Kidney (tissue), 14 donors: ENCODE data around the gene DNAJC28. TPM values are rescaled to one million over a fixed set of nuclear protein-coding genes. Genes with fewer than 3 reads are reported as not detected.

Experiments used
- DNase-seq, 5 donors: peaks; one replicate each; pipeline ENCODE4 v3.0.0-alpha.2; 2013 to 2020
- FAIRE-seq: peaks from 2 replicates; lab custom pipeline; 2012; peaks lifted over from hg19 to GRCh38; lab: Jason Lieb, UNC
- H3K27ac ChIP-seq, 2 donors: one replicate each; pipeline ENCODE4 v1.7.0; 2013; ENCODE audit warnings: low read depth in 2 of 2, low read length in 2 of 2, inconsistent platforms in 1 of 2
- H3K27me3 ChIP-seq: one replicate; pipeline ENCODE4 v1.7.1; 2013; ENCODE audit warnings: low read length, inconsistent platforms; ENCODE audit not compliant: control insufficient read depth, insufficient read depth
- H3K36me3 ChIP-seq, 3 donors: one replicate each; pipeline versions ENCODE4 v1.7.0 to v1.7.1; 2013; ENCODE audit warnings: low read length in 3 of 3, control low read depth in 1 of 3, inconsistent platforms in 1 of 3; ENCODE audit not compliant: insufficient read depth in 3 of 3, control insufficient read depth in 2 of 3
- H3K4me1 ChIP-seq, 3 donors: one replicate each; pipeline versions ENCODE4 v1.7.0 to v1.7.1; 2013; ENCODE audit warnings: low read length in 3 of 3, inconsistent platforms in 1 of 3, low read depth in 1 of 3; ENCODE audit not compliant: control insufficient read depth in 2 of 3, insufficient read depth in 2 of 3
- H3K4me3 ChIP-seq, 3 donors: one replicate each; pipeline versions ENCODE4 v1.7.0 to v1.8.1; 2013; ENCODE audit warnings: low read length in 3 of 3, control low read depth in 1 of 3, inconsistent platforms in 1 of 3
- H3K9ac ChIP-seq, 3 donors: one replicate each; pipeline versions ENCODE4 v1.7.0 to v1.7.1; 2013; ENCODE audit warnings: low read length in 3 of 3, control low read depth in 1 of 3, inconsistent platforms in 1 of 3
- H3K9me3 ChIP-seq, 3 donors: one replicate each; pipeline versions ENCODE4 v1.7.0 to v1.7.1; 2013; ENCODE audit warnings: low read length in 3 of 3, control low read depth in 1 of 3, inconsistent platforms in 1 of 3; ENCODE audit not compliant: control insufficient read depth in 2 of 3, insufficient read depth in 1 of 3
- intact Hi-C: fragments of 100-400 bp; cut with DNase I; formaldehyde crosslinking; loops from one replicate; pipeline ENCODE4 v1.11.1; 2022
- polyA plus RNA-seq: library from polyadenylated mRNA; stranded (reverse); fragments of 350-450 nt; fragmentation: Illumina TruSeq; extraction: RNeasy Lipid Tissue Mini Kit (QIAGEN cat#74804); gene quantifications from one replicate; pipeline ENCODE4 v1.2.3, GENCODE V29; 2014; ENCODE audit warnings: low read depth, low replicate concordance; ENCODE audit not compliant: insufficient read depth
- total RNA-seq: library from RNA; stranded (reverse); fragmentation: NEBNext Ultra II Directional; extraction: Animal tissue kit (Norgen Biotek cat#: 25700); gene quantifications from one replicate; pipeline ENCODE4 v1.2.1, GENCODE V29; 2021
- TF ChIP-seq, protein P1 (sequence below): IDR thresholded peaks from 3 replicates; pipeline ENCODE4 v1.5.1; 2012; ENCODE audit warnings: mild to moderate bottlenecking, moderate library complexity, borderline replicate concordance; ENCODE audit not compliant: insufficient read depth; ENCODE audit errors: extremely low read depth
- donor health status: control.
- donor health status: control.
- donor health status: control.
- donor health status: control.
- donor health status: control.
- donor health status: DM: yes; HTN: yes; CAD: no.
- donor health status: Normal renal cell carcinoma (clear cell type).

DNAJC28 gene
- total and polyA plus RNA-seq, 2 donors from 2014 or later, result 2.2 to 4.6 TPM

DNA sequence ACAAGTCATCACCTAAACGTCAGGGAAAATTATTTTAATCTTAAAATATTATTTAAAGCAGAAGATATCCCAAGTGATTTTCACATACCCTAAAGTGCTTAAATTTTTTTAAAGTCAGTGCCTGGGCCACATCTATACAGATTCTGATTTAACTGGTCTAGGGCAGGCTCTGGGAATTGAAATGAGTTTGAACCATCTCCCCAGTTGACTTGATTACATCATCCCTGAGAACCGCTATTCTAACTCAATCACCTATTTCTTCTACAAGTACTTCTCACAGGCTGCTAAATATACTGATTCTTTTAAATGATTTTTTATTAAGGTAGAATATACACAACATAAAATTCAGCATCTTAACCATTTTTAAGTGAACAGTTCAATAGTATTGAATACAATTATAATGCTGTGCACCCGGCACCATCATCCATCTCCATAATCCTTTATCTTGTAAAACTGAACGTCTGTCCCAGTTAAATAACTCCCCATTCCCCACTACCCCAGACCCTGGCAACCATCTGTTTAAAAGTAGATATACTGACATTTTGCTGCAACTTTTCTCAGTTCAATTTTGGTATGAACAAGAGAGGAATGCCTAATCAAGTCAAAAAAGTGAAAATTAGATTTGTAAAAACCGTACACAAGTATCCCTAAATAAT lies 30.9 kb upstream of the DNAJC28 start:
- intact Hi-C loops, result no loop called here
- FAIRE-seq, result no peak

DNA sequence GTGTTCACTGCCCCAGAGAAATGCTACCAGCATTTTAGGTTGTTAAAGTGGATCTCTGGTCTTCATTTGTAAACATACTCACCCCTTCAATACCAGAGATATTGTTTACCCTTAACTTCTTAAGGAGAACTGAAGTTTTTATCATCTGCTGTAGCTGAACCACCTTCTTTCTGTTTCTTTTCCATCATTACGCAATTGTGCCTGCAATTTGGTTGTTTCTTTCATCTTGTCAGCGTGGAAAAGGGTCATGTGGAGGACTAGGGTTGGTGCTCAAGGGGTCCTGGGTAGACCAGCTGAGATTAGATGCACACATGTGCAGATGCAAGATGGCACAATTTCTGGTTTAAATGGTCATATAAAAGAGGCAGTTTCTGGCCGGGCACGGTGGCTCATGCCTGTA lies 27.4 kb upstream of the DNAJC28 start:
- Histone ChIP-seq H3K36me3 (peaks cover 2 to 42% (median 32%) of the 10 kb centered on the region in 3 donors), H3K9me3 (no peaks in the 10 kb centered on the region), H3K4me3 (no peak overlapping the region), H3K27me3 (no peaks in the 10 kb centered on the region), H3K4me1 (no peaks in the 10 kb centered on the region), H3K9ac (no peak overlapping the region), H3K27ac (no peak overlapping the region)
- DNase-seq, result no peak
- no peak for FAIRE-seq
- intact Hi-C loops, result no loop called here
- TF ChIP-seq, protein P1, sequence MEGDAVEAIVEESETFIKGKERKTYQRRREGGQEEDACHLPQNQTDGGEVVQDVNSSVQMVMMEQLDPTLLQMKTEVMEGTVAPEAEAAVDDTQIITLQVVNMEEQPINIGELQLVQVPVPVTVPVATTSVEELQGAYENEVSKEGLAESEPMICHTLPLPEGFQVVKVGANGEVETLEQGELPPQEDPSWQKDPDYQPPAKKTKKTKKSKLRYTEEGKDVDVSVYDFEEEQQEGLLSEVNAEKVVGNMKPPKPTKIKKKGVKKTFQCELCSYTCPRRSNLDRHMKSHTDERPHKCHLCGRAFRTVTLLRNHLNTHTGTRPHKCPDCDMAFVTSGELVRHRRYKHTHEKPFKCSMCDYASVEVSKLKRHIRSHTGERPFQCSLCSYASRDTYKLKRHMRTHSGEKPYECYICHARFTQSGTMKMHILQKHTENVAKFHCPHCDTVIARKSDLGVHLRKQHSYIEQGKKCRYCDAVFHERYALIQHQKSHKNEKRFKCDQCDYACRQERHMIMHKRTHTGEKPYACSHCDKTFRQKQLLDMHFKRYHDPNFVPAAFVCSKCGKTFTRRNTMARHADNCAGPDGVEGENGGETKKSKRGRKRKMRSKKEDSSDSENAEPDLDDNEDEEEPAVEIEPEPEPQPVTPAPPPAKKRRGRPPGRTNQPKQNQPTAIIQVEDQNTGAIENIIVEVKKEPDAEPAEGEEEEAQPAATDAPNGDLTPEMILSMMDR, result no peak

More for the DNA sequence above, 30.9 kb upstream of the DNAJC28 start:
- Histone ChIP-seq H3K9me3 (no peaks in the 10 kb centered on the region), H3K27me3 (no peaks in the 10 kb centered on the region), H3K4me3 (no peak overlapping the region), H3K27ac (no peak overlapping the region), H3K4me1 (no peaks in the 10 kb centered on the region), H3K9ac (no peak overlapping the region), H3K36me3 (peaks cover 0 to 23% (median 14%) of the 10 kb centered on the region in 3 donors)
- TF ChIP-seq, protein P1, result no peak
- no peak for DNase-seq

DNA sequence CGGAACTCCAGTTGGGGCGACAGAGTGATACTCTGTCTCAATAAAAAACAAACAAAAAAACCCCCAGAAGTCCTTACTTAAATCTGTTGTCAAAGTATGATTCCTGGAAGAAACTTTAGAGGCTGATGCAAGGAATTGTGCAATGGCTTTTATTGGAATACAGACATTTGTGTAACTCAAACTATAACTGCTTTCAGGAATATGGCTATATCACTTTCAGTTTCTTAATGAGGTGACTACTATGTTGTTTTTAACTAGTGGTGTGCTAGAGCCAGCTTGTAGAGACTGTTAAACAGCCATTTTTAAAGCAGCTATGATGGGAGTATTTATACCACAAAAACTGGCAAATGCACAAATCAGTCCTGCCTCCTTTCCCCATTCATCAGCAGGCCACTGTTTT lies 22.7 kb upstream of the DNAJC28 start:
- H3K4me1 ChIP-seq, result no peaks in the 10 kb centered on the region
- TF ChIP-seq, protein P1, result no peak
- FAIRE-seq, result no peak
- no peaks in the 10 kb centered on the region for H3K9me3 ChIP-seq
- H3K9ac ChIP-seq, result no peak overlapping the region
- intact Hi-C loops, result no loop called here
- no peaks in the 10 kb centered on the region for H3K27me3 ChIP-seq
- no peak for DNase-seq
- peaks cover 2 to 53% (median 36%) of the 10 kb centered on the region in 3 donors for H3K36me3 ChIP-seq
- no peak overlapping the region for H3K27ac ChIP-seq
- H3K4me3 ChIP-seq, result no peak overlapping the region
